Nephron (organoid): ENCODE results near the gene ZNF683.

Experiments used
- H3K27ac Mint-ChIP-seq, 3 experiments: 2 replicates each; pipeline ENCODE4 v1.8.0; 2020; ENCODE audit warnings: mixed read lengths in 3 of 3, mild to moderate bottlenecking in 2 of 3, moderate library complexity in 1 of 3
- H3K27me3 Mint-ChIP-seq: 2 replicates; pipeline ENCODE4 v1.8.0; 2021; ENCODE audit warnings: low read depth, mild to moderate bottlenecking, moderate library complexity, mixed read lengths
- H3K36me3 Mint-ChIP-seq: 2 replicates; pipeline ENCODE4 v1.8.0; 2020; ENCODE audit warnings: low read depth, mixed read lengths
- H3K4me1 Mint-ChIP-seq: 2 replicates; pipeline ENCODE4 v1.8.0; 2020; ENCODE audit warnings: mixed read lengths
- H3K4me3 Mint-ChIP-seq, 3 experiments: 2 replicates each; pipeline ENCODE4 v1.8.0; 2020; ENCODE audit warnings: mild to moderate bottlenecking in 3 of 3, mixed read lengths in 3 of 3, moderate library complexity in 2 of 3
- H3K9me3 Mint-ChIP-seq: 2 replicates; pipeline ENCODE4 v1.8.0; 2020; ENCODE audit warnings: mixed read lengths
- TF ChIP-seq, protein P1 (sequence below), 3 experiments: fragments of 200-600 bp; sonication (generic); IDR thresholded peaks; one replicate each; pipeline ENCODE4 v1.5.0; 2021; ENCODE audit warnings: antibody characterized with exemption in 3 of 3; ENCODE audit not compliant: unreplicated experiment in 3 of 3

The ZNF683 gene

DNA sequence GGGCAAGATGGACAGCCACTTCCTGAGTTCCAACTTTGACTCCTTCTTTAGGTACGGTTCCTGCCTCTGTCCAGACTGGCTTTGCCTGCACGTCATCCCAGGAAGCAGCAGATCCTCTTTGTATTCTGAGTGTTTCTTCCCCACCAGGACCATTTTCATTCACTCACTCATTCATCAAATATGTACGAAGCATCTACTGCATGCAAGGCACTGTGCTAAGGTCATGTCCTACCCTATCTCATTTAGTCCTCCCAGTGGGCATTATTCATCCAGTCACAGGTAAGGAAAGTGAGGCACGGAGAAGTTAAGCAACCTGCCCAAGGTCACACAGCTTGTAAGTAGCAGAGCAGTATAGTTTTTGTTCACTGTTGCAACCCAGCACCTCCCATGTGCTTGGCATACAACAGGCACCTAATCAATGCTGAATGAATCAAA lies 32.5 kb downstream of the ZNF683 start:
- TF ChIP-seq, protein P1, sequence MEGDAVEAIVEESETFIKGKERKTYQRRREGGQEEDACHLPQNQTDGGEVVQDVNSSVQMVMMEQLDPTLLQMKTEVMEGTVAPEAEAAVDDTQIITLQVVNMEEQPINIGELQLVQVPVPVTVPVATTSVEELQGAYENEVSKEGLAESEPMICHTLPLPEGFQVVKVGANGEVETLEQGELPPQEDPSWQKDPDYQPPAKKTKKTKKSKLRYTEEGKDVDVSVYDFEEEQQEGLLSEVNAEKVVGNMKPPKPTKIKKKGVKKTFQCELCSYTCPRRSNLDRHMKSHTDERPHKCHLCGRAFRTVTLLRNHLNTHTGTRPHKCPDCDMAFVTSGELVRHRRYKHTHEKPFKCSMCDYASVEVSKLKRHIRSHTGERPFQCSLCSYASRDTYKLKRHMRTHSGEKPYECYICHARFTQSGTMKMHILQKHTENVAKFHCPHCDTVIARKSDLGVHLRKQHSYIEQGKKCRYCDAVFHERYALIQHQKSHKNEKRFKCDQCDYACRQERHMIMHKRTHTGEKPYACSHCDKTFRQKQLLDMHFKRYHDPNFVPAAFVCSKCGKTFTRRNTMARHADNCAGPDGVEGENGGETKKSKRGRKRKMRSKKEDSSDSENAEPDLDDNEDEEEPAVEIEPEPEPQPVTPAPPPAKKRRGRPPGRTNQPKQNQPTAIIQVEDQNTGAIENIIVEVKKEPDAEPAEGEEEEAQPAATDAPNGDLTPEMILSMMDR (IDR thresholded peaks at IDR 0.05; ENCODE audit: unreplicated experiment in 3 of 3): no peak
- Mint-ChIP-seq H3K27me3 (peaks cover 38% of the 10 kb centered on the region), H3K4me1 (peaks cover 10% of the 10 kb centered on the region), H3K9me3 (no peaks in the 10 kb centered on the region), H3K4me3 (no peak overlapping the region), H3K27ac (no peak overlapping the region), H3K36me3 (no peaks in the 10 kb centered on the region)

DNA sequence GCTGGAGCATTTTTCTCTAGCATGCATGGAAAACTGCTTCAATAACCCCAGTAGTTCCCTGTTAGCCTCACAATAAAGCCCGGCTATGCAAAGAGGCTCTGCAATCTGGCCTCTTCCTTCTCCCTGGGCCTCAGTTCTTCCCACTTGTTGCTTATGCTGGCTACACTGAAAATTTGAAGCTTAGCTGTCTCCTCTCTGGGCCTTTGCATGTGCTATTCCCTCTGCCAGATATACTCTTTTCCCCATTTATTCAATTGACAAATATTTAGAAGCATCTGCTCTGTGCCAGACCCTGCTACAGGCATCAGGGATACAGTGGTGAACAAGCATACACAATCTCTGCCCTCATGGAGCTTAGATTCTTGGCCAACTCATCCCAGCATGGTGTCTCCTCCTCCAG lies 33.9 kb downstream of the ZNF683 start:
- Mint-ChIP-seq H3K4me1 (peaks cover 10% of the 10 kb centered on the region), H3K27ac (no peak overlapping the region), H3K36me3 (no peaks in the 10 kb centered on the region), H3K9me3 (no peaks in the 10 kb centered on the region), H3K27me3 (peaks cover 50% of the 10 kb centered on the region), H3K4me3 (peak overlapping the region; percentile 36 to 58 (median 53))
- TF ChIP-seq, protein P1 (IDR thresholded peaks at IDR 0.05; ENCODE audit: unreplicated experiment in 3 of 3): no peak

DNA sequence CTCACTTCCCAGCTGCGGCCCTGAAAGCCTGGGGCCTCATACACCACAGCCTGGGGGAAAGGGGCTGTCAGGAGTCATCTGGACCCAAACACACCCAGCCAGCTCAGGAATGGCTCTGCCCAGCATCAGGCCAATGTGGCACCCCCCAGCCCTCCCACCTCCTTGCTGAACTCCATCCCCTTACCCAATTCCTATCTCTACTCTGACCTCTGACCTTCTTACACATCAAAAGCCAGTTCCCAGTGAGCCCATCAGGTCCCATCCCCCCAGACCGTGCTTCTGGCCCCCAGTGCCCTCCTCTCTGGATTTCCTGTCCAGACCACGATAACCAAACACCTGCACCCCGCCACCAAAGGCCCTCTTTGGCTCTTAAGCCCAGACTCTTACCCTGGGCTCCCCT lies 34.9 kb downstream of the ZNF683 start:
- Mint-ChIP-seq H3K9me3 (no peaks in the 10 kb centered on the region), H3K4me3 (peak overlapping the region in 2 of 3 experiments; percentile 52 to 53), H3K4me1 (peaks cover 10% of the 10 kb centered on the region), H3K36me3 (no peaks in the 10 kb centered on the region), H3K27me3 (peaks cover 50% of the 10 kb centered on the region), H3K27ac (no peak overlapping the region)
- TF ChIP-seq, protein P1 (IDR thresholded peaks at IDR 0.05; ENCODE audit: unreplicated experiment in 3 of 3): no peak

DNA sequence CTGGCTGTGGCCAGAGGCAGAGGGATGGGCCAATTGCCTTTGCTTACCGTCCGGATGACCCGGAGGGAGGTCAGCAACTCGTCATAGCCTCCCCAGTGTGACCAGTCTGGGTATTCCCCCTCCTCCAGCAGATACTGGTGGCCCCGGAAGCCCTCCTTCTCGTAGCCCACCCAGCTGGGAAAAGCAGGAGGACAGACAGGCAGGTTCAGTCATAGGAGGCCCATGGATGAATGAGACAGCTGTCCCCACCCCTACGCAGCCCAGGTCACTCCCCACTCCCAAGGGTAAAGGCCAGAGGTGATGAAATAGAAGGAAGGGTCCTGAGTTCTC lies 35.4 kb downstream of the ZNF683 start:
- Mint-ChIP-seq H3K36me3 (no peaks in the 10 kb centered on the region), H3K4me1 (peaks cover 10% of the 10 kb centered on the region), H3K4me3 (peak overlapping the region in 2 of 3 experiments; percentile 66 to 71), H3K27ac (no peak overlapping the region), H3K9me3 (no peaks in the 10 kb centered on the region), H3K27me3 (peaks cover 50% of the 10 kb centered on the region)
- TF ChIP-seq, protein P1 (IDR thresholded peaks at IDR 0.05; ENCODE audit: unreplicated experiment in 3 of 3): no peak

DNA sequence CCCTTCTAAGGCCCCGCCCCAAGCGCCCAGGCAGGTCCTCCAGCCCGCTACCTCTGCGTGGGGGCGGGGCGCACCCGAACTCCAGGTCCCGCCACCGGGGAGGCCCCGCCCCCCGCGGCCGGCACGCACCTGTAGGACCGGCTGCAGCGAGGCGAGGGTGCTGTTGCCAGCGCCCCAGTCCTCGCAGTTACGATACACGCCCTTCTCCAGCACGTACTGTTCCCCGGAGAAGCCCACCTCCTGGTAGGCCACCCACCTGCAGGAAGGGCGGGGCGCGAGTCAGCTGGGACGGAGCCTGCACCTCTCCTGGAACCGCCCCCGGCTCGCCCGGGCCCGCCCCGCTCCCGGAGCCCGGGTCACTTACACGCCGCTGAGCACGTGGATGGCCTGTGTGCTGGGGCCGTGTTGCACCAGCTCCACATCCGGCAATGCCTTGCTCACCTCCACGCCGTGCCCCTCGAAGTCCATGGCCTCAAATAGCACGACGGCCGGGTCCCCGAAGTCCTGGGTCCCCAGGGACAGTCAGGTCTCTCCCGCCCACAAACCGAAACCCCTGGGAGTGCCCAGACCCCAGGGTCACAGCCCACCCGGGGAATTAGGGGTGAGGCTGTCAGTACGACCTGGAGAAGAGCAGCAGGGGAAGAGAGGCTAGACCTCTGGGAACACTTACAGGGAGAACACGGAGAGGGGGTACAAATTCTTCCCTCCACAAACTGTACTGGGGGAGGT lies 35.9 kb downstream of the ZNF683 start:
- H3K36me3 Mint-ChIP-seq: no peaks in the 10 kb centered on the region
- TF ChIP-seq, protein P1 (IDR thresholded peaks at IDR 0.05; ENCODE audit: unreplicated experiment in 3 of 3): no peak
- H3K27ac Mint-ChIP-seq: no peak overlapping the region
- H3K4me1 Mint-ChIP-seq: peaks cover 10% of the 10 kb centered on the region
- peaks cover 51% of the 10 kb centered on the region for H3K27me3 Mint-ChIP-seq
- peak overlapping the region in 2 of 3 experiments; percentile 66 to 85 for H3K4me3 Mint-ChIP-seq
- no peaks in the 10 kb centered on the region for H3K9me3 Mint-ChIP-seq
